SKM-1 treated with dmso at 0.1 percent for 144 hours (cell line): ENCODE results near the gene ANKRD60.

Source experiments
- DNase-seq: peaks from one replicate; lab custom pipeline; 2025; ENCODE audit not compliant: unreplicated experiment; lab: John Stamatoyannopoulos, UW

The ANKRD60 gene

DNA sequence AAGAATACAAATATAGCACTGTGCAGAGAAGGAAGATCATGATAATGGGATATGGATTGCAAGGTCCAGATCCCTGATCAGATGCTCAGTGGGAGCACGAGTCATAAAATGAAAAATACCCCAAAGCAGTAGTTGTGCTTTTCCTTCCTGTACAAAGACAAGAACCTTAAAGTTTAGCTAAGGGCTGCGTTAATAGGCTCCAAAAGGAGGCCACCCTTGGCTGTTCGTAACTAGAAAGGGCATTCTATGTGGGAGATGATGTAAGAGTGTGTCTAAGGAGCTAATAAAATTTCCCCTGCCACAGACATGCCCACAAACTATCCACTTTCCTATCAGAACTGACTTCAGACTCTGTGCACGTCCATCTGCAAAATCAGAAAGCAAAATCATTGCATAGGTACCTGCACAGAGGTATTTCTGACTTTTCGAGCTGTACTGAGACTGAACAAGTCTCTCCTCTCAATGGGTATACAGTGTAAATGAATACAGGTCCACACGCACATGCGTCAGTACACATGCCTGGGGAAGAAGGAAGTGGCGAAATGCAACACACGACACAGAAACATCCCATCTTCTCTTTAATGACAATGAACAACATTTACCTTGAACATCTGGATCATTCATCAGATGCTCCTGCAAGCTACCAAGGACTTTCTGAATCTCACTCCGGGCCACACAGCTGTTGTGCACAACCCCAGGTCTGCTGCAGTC lies 16.9 kb upstream of the ANKRD60 start:
- DNase-seq = no peak

- DNase-seq = no peak
Measured at GRCh38 chr20:58244517-58245030, 16.1 kb upstream of the ANKRD60 start.

- DNase-seq = no peak
Measured at GRCh38 chr20:58243653-58244410, 15.4 kb upstream of the ANKRD60 start.

- no peak for DNase-seq
Measured at GRCh38 chr20:58242824-58243223, 14.4 kb upstream of the ANKRD60 start.

- no peak for DNase-seq
Measured at GRCh38 chr20:58241766-58242465, 13.5 kb upstream of the ANKRD60 start.

GRCh38 chr20:58240471-58240870 lies 12.0 kb upstream of the ANKRD60 start:
- no peak for DNase-seq

- DNase-seq = no peak
Measured at GRCh38 chr20:58239216-58239615, 10.8 kb upstream of the ANKRD60 start.

DNA sequence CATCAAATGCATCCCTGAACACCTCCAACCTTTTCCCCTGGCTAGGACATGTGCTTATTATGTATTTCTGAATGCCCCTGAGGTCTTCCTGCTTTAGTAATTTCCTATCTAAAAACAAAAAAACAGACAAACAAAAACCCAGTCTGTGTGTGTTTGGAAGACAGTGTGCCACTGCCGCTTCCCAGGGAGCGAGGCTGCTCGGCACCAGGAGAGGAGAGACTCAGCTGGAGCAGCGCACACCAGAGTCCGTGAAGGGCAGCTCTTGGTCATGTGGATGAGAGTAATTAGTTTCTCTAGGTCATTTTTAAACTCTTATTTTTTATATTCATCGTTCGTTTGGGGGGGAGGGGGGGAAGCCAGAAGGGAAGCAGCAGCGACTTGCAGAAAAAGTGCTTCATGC lies 10.0 kb upstream of the ANKRD60 start:
- no peak for DNase-seq

- DNase-seq = no peak
Measured at GRCh38 chr20:58237318-58238132, 9.1 kb upstream of the ANKRD60 start.

DNA sequence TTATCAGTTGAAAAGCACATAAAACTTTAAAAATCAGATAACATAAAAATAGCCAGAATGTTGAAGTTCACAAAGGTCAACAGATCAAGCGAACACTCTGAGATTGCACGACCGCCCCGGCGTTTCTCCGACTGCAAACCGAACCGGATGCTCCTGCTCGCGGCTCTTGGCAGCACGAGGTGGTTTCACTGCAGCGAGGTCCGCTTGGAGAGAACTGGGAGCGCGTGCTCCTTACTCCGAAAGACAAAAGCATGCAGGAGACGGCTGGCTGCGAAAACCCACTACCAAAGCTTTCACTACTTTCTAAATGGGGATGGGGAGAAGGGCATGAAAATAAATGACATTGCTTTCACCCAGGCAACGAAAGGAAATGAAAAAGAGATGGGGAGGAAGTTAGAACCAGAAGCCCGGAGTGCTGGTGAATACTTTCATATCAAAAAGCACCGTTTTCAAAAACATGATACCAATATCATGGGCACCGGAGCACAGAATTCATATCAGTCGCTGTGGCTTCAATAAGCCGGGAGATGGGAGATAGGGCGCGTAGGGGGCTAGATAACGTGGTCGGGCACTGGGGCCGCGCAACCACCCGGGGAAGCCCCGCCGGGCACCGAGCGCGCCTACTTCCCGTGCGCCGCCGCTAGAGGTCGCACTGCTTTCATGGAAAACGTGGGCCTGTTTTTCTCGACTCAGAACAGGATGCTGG lies 8.3 kb upstream of the ANKRD60 start:
- DNase-seq = peak; percentile 70

- DNase-seq = no peak
Measured at GRCh38 chr20:58235010-58235409, 6.6 kb upstream of the ANKRD60 start.

- DNase-seq = no peak
Measured at GRCh38 chr20:58233881-58234528, 5.6 kb upstream of the ANKRD60 start.

DNA sequence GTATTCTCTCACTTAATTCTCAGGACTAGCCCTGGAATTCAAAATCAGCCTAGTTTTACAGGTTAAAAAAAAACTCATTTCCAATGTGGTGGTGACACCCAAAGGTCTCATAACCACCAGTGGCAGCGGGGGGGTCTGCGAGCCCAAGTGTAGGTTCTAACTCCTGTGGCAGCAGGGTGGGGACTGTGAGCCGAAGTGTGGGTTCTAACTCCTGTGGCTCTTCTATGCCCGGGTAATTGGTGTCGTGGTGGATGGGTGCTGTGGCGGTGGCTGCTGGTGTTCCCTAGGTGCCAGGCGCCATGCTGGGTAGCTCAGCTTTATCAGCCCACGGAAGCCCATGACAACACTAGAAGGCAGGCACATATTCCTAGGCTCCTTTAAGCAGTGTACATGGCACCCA lies 4.9 kb upstream of the ANKRD60 start:
- no peak for DNase-seq

GRCh38 chr20:58231683-58232082 lies 3.2 kb upstream of the ANKRD60 start:
- no peak for DNase-seq

- no peak for DNase-seq
Measured at GRCh38 chr20:58229198-58229798, 845 bp upstream of the ANKRD60 start.

- DNase-seq = no peak
Measured at GRCh38 chr20:58228103-58228483, 360 bp downstream of the ANKRD60 start.

- DNase-seq = no peak
Measured at GRCh38 chr20:58227391-58228102, 906 bp downstream of the ANKRD60 start.

DNA sequence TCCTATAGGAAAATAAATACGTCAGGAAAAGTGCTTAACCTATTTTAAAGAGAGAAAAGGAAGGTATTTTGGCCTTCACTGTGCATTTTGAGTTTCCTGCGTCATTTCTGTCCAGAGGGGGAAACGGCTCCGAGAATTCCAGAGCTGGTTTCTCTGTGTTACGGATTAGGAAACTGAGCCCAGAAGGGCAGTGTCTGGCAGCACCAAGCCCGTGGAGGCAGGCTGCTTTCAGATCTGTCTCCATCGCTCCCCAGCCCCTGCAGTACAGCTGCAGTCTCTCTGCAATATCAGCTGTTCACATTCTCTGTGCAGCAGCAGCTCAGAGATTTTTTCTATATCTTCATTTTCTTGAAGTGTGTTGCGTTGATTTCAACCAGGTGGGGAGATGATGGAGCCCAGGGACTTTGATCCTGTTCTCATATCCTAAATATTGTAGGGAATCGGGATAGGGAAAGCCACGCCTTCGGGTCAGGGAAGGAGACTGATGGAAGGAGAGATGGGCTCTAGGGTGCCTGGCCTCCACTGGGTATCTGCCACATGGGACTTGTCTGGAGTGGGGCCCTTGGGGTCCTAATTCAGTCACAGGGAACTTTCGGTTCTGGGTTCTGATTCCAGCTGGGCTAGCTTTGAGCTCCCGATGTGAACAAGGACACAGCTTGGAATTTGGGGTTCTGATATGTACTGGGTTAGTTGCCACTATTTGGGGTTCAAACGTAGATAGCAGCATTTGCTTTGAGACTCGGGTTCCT lies 2.8 kb downstream of the ANKRD60 start:
- no peak for DNase-seq
